Mucosa of descending colon (tissue), 3 donors: ENCODE results near the gene CRYZL1. TPM values are rescaled to one million over a fixed set of nuclear protein-coding genes. Genes with fewer than 3 reads are reported as not detected.

Experiments used
- ATAC-seq: fragments of 200-7000 bp; cut with Tn5 transposase; one replicate; pipeline ENCODE4 v1.9.1; 2020; ENCODE audit warnings: mild to moderate bottlenecking, moderate library complexity
- DNase-seq, 3 donors: peaks; one replicate each; pipeline ENCODE4 v3.0.0-alpha.2; 2020
- H3K36me3 ChIP-seq: fragments of 200-600 bp; one replicate; pipeline ENCODE4 v1.8.0; 2021; ENCODE audit warnings: low read depth, mild to moderate bottlenecking
- H3K4me1 ChIP-seq: fragments of 200-600 bp; one replicate; pipeline ENCODE4 v1.8.0; 2021; ENCODE audit warnings: low read depth, mild to moderate bottlenecking
- H3K4me3 ChIP-seq: fragments of 200-600 bp; one replicate; pipeline ENCODE4 v1.8.0; 2021; ENCODE audit warnings: mild to moderate bottlenecking
- H3K9me3 ChIP-seq: fragments of 200-600 bp; one replicate; pipeline ENCODE4 v1.8.0; 2021; ENCODE audit warnings: mild to moderate bottlenecking
- intact Hi-C, 2 donors: fragments of 100-400 bp; cut with DNase I in 1 of 2; cut with micrococcal nuclease in 1 of 2; formaldehyde crosslinking; loops; one replicate each; pipeline versions ENCODE4 v1.11.0 to v1.11.1; 2022; cut with DNase I, micrococcal nuclease
- total RNA-seq, 3 donors: library from RNA; stranded (reverse); fragmentation: NEBNext Ultra II Directional in 2 of 3; extraction: Animal tissue kit (Norgen Biotek cat#: 25700) in 2 of 3; gene quantifications; one replicate each; pipeline versions ENCODE4 v1.2.1 to v1.2.4, GENCODE V29; 2021 to 2023
- TF ChIP-seq, protein P1 (sequence below): fragments of 200-600 bp; IDR thresholded peaks from one replicate; pipeline ENCODE4 v1.8.0; 2022; ENCODE audit warnings: antibody characterized with exemption, mild to moderate bottlenecking
- donor health status: DM: no; HTN: no; CAD: no; lungs with moderate emphysema.
- donor health status: DM: no; HTN: no; CAD: no.
- donor health status: DM: no; HTN: yes; CAD: no.

Gene CRYZL1
- total RNA-seq, 3 donors from 2014 or later = 33.1 to 55.5 (median 34.0) TPM

DNA sequence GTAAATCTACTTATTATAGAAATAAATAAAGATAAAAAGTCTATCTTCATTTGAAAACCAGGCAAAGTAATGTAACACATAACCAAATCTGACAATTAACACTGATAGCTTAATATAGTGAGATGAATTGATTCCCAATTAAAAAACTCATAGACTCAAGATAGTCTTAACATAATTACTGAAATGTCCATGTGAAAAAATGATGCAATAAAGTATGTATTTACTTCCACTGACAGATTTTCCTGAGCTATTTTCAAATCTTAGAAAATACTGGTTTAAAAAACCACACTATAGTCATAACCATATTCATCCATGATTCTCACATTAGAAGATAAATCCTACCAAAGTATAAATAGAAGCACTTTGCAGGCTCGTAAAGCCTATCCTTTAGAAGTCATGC lies 43.5 kb downstream of the CRYZL1 start:
- Histone ChIP-seq H3K4me1 (no peaks in the 10 kb centered on the region), H3K4me3 (no peak overlapping the region), H3K36me3 (peaks cover 9% of the 10 kb centered on the region), H3K9me3 (no peaks in the 10 kb centered on the region)
- no peak for ATAC-seq
- DNase-seq = no peak
- TF ChIP-seq, protein P1, sequence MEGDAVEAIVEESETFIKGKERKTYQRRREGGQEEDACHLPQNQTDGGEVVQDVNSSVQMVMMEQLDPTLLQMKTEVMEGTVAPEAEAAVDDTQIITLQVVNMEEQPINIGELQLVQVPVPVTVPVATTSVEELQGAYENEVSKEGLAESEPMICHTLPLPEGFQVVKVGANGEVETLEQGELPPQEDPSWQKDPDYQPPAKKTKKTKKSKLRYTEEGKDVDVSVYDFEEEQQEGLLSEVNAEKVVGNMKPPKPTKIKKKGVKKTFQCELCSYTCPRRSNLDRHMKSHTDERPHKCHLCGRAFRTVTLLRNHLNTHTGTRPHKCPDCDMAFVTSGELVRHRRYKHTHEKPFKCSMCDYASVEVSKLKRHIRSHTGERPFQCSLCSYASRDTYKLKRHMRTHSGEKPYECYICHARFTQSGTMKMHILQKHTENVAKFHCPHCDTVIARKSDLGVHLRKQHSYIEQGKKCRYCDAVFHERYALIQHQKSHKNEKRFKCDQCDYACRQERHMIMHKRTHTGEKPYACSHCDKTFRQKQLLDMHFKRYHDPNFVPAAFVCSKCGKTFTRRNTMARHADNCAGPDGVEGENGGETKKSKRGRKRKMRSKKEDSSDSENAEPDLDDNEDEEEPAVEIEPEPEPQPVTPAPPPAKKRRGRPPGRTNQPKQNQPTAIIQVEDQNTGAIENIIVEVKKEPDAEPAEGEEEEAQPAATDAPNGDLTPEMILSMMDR = no peak
- intact Hi-C loops = no loop called here

DNA sequence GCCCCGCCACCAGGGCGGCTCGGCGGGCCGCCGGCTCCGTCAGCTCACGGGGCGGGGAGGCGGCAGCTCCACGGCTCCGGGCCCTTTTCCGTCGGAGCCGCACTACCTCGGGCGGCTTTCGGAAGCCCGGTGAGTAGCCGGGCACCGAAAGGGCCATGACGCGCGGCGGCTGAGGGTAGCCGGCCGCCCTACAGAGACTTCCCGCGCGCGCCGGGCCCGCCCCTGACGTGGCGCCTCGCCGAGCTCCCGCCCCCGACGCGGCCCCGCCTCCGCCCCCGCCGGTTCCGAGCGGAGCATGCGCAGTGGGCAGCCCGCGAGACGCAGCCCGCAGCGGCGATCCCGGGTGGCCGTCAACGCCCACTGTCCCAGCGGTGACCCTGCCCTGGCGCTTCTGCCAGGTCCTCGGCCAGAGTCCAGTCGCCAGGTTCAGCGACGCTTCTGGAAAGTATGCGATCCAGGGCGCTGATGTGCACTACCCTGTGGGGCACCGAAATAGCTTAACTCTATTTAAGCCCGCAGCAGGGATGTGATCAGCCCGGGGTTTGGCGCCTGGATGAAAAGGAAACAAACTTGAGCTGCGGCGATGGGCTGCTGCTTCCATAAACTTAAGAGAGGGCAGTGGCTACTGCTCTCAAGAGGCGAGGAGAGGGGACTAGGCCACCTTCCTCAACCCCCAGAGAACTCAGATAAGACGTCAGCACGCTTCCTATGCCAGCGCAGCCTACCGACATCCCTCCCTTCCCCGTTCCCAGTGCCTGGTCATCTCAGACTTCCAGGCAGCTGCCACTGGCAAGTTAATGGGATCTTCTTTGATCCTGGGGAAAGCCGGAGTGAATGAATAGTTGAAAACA lies 52.8 kb downstream of the CRYZL1 start, which contains the start of gene DONSON:
DONSON (minus strand) TSS at position 200 of the 851 bp plus-strand sequence; CDS start at position 157, 43 bp downstream.
- ATAC-seq = peak; percentile 99
- peak; percentile 89 to 96 (median 92) for DNase-seq
- TF ChIP-seq, protein P1 = no peak
- peak within 1 kb of the TSS; percentile 54 for H3K4me3 ChIP-seq
- H3K36me3 ChIP-seq = no peaks in the 10 kb centered on the region
- H3K4me1 ChIP-seq = peaks cover 8% of the 10 kb centered on the region
- no peaks in the 10 kb centered on the region for H3K9me3 ChIP-seq
- intact Hi-C loops = no loop called here

DNA sequence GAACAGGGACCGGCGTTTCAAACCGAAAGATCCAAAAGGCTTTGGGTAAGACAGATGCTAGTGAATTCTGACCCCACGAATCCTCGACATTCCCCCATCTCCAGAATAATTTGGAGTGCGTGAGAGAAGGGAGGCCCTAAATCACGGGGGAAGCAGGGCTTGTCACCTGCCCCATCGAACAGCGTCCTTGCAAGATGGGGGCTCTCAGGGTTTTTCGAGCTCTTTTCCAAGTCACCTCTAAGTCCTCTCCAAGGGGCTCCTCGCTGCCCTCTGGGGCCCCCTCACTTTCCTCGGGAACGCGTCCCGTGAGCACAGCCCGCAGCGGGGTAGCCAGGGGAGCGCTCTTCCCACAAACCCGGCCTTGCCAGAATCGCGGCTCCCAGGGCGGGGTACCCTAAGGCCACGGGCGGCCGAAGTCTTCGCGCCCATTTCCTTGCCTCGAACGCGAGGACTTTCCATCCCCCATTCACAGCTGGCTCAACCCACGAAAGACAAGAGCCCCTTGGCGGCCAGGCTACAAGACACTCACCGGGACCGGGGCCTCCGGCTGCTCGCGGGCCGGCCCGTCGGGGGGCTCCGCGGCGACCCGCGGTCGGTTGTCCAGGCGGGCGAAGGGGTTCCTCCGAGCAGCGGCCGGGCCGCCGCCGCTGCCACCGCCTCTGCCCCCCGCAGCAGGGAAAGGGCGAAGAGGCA lies 53.6 kb downstream of the CRYZL1 start:
- Histone ChIP-seq H3K36me3 (no peaks in the 10 kb centered on the region), H3K9me3 (no peaks in the 10 kb centered on the region), H3K4me3 (peak overlapping the region; percentile 54), H3K4me1 (peaks cover 8% of the 10 kb centered on the region)
- TF ChIP-seq, protein P1 = no peak
- ATAC-seq = peak; percentile 45
- intact Hi-C loops = no loop called here
- DNase-seq = peak; percentile 42 to 67 (median 65)

DNA sequence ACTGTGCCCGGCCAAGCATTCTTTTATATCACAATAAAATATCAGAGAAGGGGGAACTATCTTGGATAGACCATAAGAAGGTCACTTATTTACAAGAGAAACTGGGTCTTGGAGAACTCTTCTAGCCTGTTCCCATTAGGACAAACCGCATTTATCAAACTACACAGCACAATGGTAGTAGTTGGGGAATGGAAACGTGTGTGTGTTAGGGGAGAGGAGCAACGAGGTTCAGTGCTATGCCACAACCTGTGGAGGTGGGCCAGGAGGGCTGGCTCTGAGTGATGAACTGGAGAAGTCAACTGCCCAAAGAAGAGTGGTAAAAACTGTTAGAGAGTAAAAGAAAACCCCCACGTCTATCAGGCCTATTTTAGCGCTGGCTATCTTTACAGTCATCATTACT lies 54.6 kb downstream of the CRYZL1 start:
- intact Hi-C loops = no loop called here
- no peaks in the 10 kb centered on the region for H3K9me3 ChIP-seq
- peaks cover 8% of the 10 kb centered on the region for H3K4me1 ChIP-seq
- H3K4me3 ChIP-seq = no peak overlapping the region
- DNase-seq = no peak
- no peaks in the 10 kb centered on the region for H3K36me3 ChIP-seq
- ATAC-seq = no peak
- TF ChIP-seq, protein P1 = no peak

DNA sequence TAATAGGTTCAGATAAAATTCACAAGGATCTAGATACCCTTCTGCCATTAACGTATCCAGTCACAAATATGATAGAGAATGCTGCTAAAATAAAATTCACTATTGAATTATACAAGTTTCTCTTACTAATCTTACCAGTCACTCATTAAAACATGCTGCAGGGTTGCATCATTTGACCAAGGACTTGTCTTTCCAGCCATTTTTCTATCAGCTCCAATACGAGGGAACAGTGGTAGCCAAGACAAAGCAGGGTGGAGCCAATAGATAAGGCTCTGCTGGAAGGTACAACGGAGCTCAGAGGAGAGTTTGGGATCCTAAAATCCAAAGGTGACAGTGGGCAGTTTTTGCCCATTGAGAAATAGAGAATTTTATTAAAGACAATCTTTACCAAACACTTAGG lies 57.1 kb downstream of the CRYZL1 start:
- peaks cover 7% of the 10 kb centered on the region for H3K4me1 ChIP-seq
- DNase-seq = no peak
- H3K36me3 ChIP-seq = no peaks in the 10 kb centered on the region
- no peaks in the 10 kb centered on the region for H3K9me3 ChIP-seq
- TF ChIP-seq, protein P1 = no peak
- intact Hi-C loops = no loop called here
- no peak overlapping the region for H3K4me3 ChIP-seq
- no peak for ATAC-seq
